GM19043 (cell line): ENCODE data around the gene ALKBH3.

Source experiments
- ATAC-seq: cut with Tn5 transposase; IDR thresholded peaks from one replicate; pipeline ENCODE4 v1.9.1; 2021; ENCODE audit warnings: low read depth; ENCODE audit not compliant: unreplicated experiment

ALKBH3 gene

GRCh38 chr11:43921561-43922294 is 41.1 kb downstream of the ALKBH3 start:
- no peak for ATAC-seq

DNA sequence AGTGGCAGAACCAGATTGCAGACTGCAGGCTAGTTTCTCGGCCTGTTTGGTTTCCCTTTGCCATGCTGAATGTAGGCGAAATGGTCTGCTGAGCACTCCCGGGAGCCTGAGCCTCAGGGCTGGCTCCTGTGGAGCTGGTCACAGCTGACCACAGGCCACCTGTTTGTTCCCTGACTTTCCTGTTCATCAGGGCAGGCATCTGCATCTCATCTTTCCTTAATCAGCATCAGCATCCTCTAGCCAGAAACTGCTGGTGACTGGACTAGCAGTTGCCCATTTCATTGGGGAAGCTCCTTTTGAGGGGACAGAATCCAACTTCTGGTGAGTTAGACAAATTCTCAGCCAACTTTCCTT is 41.6 kb downstream of the ALKBH3 start:
- ATAC-seq: no peak

- ATAC-seq: no peak
Observed at GRCh38 chr11:43922744-43923405, 42.2 kb downstream of the ALKBH3 start.

DNA sequence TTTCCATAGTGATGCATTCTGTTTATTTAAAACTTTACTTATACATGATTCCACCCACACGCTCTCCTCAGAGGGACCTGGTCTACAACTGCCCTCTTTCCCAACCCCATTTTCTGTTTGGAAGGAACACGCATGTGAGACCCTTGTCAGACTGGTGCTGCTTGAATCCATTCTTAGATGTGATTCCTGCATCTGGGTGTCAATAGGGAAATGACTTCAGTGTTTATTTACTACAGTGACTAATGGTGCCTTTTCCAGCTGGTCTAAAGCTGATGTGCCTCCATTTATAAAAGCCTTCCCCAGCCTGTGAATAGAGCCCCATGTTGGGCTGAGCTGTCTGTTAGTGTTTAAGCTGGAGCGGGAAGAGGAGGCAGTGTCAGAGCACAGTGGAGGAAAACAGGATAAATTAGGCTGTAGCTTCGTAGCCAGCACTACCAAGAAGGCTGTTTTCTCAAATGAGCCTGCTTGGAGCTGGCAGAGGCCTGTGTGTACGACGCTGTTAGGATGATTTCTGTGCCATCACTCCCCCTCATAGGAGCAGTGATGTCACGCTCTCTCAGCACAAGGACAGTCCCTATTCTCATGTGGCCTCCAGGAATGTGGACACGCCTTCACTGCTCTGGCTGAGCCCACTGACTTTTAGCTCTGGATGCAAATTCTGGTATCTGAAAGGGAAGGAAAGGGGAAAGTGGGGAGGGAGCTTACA is 42.9 kb downstream of the ALKBH3 start:
- ATAC-seq: no peak

- ATAC-seq: no peak
Observed at GRCh38 chr11:43924112-43924855, 43.7 kb downstream of the ALKBH3 start.

GRCh38 chr11:43925063-43925931 is 44.7 kb downstream of the ALKBH3 start:
- ATAC-seq: no peak

GRCh38 chr11:43925932-43926505 is 45.4 kb downstream of the ALKBH3 start:
- ATAC-seq: no peak

DNA sequence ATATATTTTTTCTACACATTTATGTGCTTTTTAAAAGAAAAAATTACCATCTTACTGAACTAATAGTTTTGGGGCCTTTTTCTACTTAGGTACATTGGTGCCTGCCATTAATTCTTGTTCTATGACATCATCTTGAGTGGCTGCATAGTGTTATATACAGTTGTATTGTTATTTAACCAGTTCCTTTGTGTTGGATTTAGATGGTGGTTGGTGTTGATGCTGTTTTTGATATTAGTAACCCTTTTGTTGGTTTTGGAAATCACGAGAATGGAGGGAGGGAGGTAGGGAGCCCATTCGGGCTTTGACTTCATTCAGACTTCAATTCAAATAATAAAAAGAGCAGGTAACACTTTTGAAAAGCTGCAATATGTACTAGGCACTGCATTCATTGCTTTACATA is 46.4 kb downstream of the ALKBH3 start:
- no peak for ATAC-seq

- ATAC-seq: no peak
Observed at GRCh38 chr11:43927925-43928707, 47.5 kb downstream of the ALKBH3 start.

DNA sequence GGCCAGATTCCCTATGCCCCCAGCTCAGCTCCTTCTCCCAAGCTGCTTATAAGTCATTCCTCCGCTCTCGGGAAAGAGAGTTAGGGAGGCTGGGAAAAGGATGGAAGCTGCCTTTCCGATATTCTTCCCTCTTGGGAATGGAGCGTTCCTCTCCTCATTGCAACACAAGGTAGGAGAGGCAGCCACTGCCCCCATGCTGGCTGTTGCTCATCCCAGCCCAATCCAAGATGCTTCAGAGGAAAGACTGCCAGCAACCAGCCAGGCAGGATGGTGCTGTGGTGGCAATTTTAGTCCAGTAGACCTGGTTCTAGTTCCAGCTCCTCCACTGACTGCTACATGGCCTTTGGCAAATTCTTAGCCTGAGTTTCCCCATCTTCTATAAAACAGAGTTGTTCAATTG is 48.1 kb downstream of the ALKBH3 start:
- no peak for ATAC-seq

DNA sequence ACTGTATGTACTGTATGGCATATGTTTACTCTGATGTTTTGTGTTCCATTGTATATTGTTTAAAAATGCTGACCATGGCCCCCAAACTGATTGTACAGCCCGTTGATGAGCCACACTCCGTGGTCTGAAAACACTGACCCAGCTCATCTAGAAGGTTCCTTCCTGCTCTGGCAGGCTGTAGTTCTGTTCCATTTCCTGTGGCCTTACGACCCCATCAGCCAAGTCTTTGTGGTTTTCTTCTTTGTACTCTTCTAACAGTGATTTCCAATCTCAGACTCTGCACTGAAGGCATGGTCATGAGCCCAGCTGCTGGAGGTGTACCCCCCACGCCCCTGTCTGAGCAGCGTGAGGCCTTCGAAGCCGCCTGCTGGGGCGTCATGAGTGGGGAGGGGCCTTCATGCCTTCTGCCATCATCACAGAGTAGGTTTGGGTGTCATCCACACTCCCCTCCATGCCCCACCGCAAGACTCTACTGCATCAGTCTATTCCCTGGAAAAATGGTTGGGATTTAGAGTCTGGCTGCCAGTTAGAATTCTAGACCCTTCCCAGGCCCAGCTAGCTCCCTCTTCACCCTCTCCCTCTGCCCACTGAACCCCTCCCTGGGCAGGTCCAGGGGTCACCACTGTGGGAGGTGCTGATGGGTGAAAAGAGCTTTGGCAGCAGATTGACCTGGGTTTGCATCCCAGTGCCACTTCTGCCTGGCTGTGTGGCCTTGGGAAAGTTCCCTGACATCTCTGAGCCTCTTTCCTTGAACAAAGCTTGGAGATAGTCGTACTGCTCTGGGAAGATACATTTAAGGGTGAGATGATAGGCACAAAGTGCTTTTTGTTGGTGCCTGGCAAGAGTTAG is 50.5 kb downstream of the ALKBH3 start:
- ATAC-seq: no peak

GRCh38 chr11:43931717-43932039 is 51.0 kb downstream of the ALKBH3 start:
- ATAC-seq: no peak

DNA sequence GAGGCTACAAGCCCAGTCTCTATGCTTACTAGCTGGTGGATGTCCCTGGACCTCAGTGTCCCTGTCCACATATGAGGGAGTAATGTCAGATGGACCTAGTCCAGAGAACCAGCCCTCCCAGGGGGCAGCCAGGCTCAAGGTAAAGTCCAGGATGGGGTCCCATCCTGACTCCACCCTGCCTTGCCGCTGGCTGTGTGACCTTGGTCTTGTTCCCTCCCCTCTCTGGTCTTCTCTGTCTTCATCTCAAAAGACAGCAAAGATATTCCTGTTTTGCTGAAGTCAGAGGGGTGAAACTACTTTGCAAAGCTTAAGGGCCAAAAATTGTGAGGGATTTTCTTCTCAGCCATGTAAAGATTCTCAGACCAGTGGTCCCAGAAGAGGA is 52.6 kb downstream of the ALKBH3 start:
- no peak for ATAC-seq

DNA sequence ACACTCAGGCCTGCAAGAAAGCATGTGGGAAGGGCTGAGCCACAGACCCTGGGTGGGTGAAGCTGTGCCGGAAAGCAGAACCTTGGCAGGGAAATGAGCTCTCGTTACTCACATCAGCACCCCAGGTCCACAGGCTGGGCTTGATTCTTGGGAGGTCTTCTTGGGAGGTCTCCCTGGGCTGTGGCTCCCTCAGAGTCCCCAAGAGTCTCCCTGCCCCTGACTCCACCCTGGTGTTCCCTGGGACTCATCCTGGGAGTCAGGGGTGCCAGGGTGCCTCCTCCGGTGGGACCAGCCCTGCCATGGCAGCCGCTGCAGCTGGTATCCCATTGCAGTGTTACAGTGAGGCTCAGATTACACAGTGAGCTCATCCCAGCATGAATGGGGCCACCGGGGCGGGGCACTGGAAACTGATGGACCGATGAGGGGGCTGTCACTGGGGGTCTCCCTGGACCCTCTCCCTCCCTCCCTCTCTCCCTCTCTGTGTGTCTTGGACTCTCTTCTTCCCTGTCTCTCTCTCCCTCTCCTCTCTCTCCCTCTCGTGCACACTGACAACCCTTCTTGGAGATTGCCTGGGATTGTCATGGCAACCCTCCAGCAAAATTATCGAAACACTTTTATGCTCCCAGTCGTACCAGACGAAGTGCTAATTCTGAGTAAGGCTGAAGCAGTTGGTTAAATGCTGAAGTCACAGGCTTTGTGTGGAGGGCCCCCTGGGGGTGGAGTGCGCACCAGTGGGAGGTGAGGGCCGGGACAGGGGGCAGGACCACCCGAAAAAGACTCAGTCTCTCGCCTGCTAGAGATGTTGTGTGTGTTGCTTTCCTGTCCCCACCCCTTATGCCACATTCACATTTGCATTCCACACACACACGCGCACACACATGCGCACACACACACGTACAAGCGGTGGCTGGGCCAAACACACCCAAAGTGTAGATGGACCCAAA is 53.2 kb downstream of the ALKBH3 start:
- no peak for ATAC-seq

- ATAC-seq: no peak
Observed at GRCh38 chr11:43934601-43935423, 54.2 kb downstream of the ALKBH3 start.

- no peak for ATAC-seq
Observed at GRCh38 chr11:43935424-43935979, 54.9 kb downstream of the ALKBH3 start.
